BLaER1 treated with 17β-estradiol and CSF1 and Interleukin-3, amounts not matched to agents 10 nM and 100 nM (cell line): ENCODE measurements around the gene LRRC3.

Experiments
- H3K27ac ChIP-seq, 11 experiments: shearing (Covaris generic); formaldehyde crosslinking; 2 replicates each; pipeline ENCODE4 v1.8.1; 2022
- H3K27me3 ChIP-seq, 11 experiments: shearing (Covaris generic); formaldehyde crosslinking; 2 replicates each; pipeline ENCODE4 v1.8.1; 2022
- H3K36me3 ChIP-seq, 11 experiments: shearing (Covaris generic); formaldehyde crosslinking; 2 replicates each; pipeline ENCODE4 v1.8.1; 2022
- H3K4me1 ChIP-seq, 10 experiments: shearing (Covaris generic); formaldehyde crosslinking; 2 replicates each; pipeline ENCODE4 v1.8.1; 2022
- H3K4me2 ChIP-seq, 11 experiments: shearing (Covaris generic); formaldehyde crosslinking; 2 replicates each; pipeline ENCODE4 v1.8.1; 2022
- H3K4me3 ChIP-seq, 10 experiments: shearing (Covaris generic); formaldehyde crosslinking; 2 replicates each; pipeline ENCODE4 v1.8.1; 2022
- H3K9ac ChIP-seq, 11 experiments: shearing (Covaris generic); formaldehyde crosslinking; 2 replicates each; pipeline ENCODE4 v1.8.1; 2022
- H3K9me3 ChIP-seq, 11 experiments: shearing (Covaris generic); formaldehyde crosslinking; replicated peaks in 1 of 11; 2 replicates each; pipeline ENCODE4 v1.8.1; 2022
- H4K20me1 ChIP-seq, 11 experiments: shearing (Covaris generic); formaldehyde crosslinking; 2 replicates each; pipeline ENCODE4 v1.8.1; 2022
- Cebpa-rat ChIP-seq, 11 experiments: shearing (Covaris generic); IDR thresholded peaks; 2 replicates each; pipeline ENCODE4 v1.8.1; 2022

LRRC3 gene

DNA sequence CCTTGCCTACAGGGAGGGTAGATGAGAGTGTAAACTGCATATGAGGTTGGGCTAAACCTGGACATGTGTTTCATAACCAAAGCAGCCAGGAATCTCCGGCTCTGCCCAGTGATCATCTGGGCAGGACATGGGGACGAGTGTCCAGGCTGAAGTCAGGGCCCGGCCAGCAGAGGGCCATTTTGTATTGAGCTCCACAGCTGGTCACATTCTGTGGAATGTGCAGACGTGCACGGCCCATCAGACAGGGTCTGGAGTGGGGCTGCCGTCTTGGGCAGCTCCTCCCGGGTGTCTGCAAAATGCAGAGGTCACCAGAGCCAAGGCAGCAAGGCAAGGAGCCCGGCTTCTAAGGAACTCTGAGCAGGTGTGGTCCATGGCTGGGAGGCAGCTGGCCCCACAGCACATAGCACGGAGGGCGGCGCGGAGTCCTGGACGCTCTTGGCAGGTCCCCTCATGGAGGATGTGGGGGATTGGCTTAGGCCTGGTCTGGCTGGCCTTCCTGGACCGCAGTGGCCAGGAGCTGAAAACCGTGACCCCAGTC lies 6.2 kb downstream of the LRRC3 start:
- Histone ChIP-seq H3K4me3 (no peak overlapping the region), H4K20me1 (peaks cover 0 to 24% (median 0%) of the 10 kb centered on the region in 11 experiments; a peak in 6 of 22 replicates), H3K36me3 (peaks cover 0 to 11% (median 0%) of the 10 kb centered on the region in 11 experiments; a peak in 3 of 22 replicates), H3K4me2 (no peak overlapping the region), H3K9me3 (no peaks in the 10 kb centered on the region), H3K4me1 (peaks cover 18 to 42% (median 29%) of the 10 kb centered on the region in 10 experiments), H3K27me3 (no peaks in the 10 kb centered on the region), H3K9ac (0 out of 22 replicates have a peak overlapping the region, but pooled peaks of 1 of the 11 experiments have one; percentile 33), H3K27ac (no peak overlapping the region)
- TF ChIP-seq Cebpa-rat (IDR thresholded peaks at IDR 0.05) = no peak

DNA sequence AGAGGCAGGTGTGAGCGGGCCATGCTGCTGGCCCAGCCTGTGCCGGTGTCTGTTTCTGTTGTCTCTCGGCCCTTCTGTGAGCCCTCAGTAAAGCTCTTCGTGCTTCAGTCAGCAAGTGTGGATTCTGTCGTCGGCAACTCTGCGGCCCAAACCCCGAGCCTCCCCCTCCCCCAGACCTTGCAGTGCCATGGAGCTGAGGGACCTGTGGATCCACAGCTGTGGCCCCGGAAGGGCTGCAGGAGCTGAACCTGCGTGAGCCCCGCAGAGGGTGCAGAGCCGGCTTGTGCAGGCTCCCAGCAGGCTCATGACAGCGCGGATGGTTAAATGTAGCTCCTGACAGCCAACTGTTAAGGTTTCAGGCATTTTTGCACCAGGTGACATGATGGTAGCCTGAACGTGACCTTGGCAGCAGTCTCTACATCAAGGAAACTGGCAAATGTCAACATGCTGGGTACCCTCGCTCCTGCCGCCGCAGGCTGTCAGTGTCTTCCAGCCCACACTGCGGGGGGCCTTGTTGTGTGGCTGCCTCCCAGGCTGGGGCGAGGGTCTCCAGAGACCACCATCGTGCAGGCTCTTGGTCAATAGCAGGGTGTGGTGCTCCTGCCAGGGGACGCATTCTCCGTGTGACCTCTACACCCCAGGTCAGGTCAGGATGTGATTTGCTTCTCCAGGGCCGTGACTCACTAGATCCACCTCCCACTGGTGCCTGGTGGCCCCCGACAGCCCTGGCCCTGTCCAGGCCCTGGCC lies 7.0 kb downstream of the LRRC3 start:
- H3K36me3 ChIP-seq = peaks cover 0 to 5% (median 0%) of the 10 kb centered on the region in 11 experiments; a peak in 2 of 22 replicates
- H3K4me1 ChIP-seq = peaks cover 15 to 35% (median 24%) of the 10 kb centered on the region in 10 experiments
- no peak overlapping the region for H3K4me3 ChIP-seq
- H3K27ac ChIP-seq = no peak overlapping the region
- peaks cover 0 to 17% (median 0%) of the 10 kb centered on the region in 11 experiments; a peak in 4 of 22 replicates for H4K20me1 ChIP-seq
- no peaks in the 10 kb centered on the region for H3K27me3 ChIP-seq
- no peak overlapping the region for H3K9ac ChIP-seq
- TF ChIP-seq Cebpa-rat (IDR thresholded peaks at IDR 0.05) = no peak
- no peaks in the 10 kb centered on the region for H3K9me3 ChIP-seq
- H3K4me2 ChIP-seq = no peak overlapping the region

GRCh38 chr21:44462834-44463200 lies 7.5 kb downstream of the LRRC3 start:
- TF ChIP-seq Cebpa-rat (IDR thresholded peaks at IDR 0.05) = no peak
- H3K27me3 ChIP-seq = no peaks in the 10 kb centered on the region
- no peak overlapping the region for H3K4me2 ChIP-seq

GRCh38 chr21:44463724-44464123 lies 8.4 kb downstream of the LRRC3 start:
- H3K4me3 ChIP-seq = no peak overlapping the region
- H3K36me3 ChIP-seq = no peaks in the 10 kb centered on the region
- H3K4me1 ChIP-seq = peaks cover 13 to 24% (median 21%) of the 10 kb centered on the region in 10 experiments
- H4K20me1 ChIP-seq = peaks cover 0 to 12% (median 0%) of the 10 kb centered on the region in 11 experiments; a peak in 3 of 22 replicates
- no peak for TF ChIP-seq Cebpa-rat (IDR thresholded peaks at IDR 0.05)
- no peaks in the 10 kb centered on the region for H3K27me3 ChIP-seq
- no peaks in the 10 kb centered on the region for H3K9me3 ChIP-seq
- H3K27ac ChIP-seq = no peak overlapping the region
- no peak overlapping the region for H3K4me2 ChIP-seq
- H3K9ac ChIP-seq = no peak overlapping the region

More at GRCh38 chr21:44462834-44463200, 7.5 kb downstream of the LRRC3 start:
- Histone ChIP-seq H3K9ac (no peak overlapping the region), H4K20me1 (peaks cover 0 to 12% (median 0%) of the 10 kb centered on the region in 11 experiments; a peak in 4 of 22 replicates), H3K9me3 (no peaks in the 10 kb centered on the region), H3K27ac (no peak overlapping the region), H3K36me3 (no peaks in the 10 kb centered on the region), H3K4me1 (peaks cover 15 to 30% (median 24%) of the 10 kb centered on the region in 10 experiments), H3K4me3 (no peak overlapping the region)

GRCh38 chr21:44464351-44464750 lies 9.0 kb downstream of the LRRC3 start:
- Histone ChIP-seq H3K4me2 (no peak overlapping the region), H3K9ac (no peak overlapping the region), H3K4me3 (no peak overlapping the region), H3K4me1 (peaks cover 7 to 18% (median 15%) of the 10 kb centered on the region in 10 experiments), H3K27me3 (no peaks in the 10 kb centered on the region), H4K20me1 (peaks cover 0 to 11% (median 0%) of the 10 kb centered on the region in 11 experiments; a peak in 3 of 22 replicates), H3K36me3 (no peaks in the 10 kb centered on the region), H3K27ac (no peak overlapping the region), H3K9me3 (no peaks in the 10 kb centered on the region)
- TF ChIP-seq Cebpa-rat (IDR thresholded peaks at IDR 0.05) = no peak

GRCh38 chr21:44466351-44466954 lies 11.1 kb downstream of the LRRC3 start:
- no peak overlapping the region for H3K27ac ChIP-seq
- H3K27me3 ChIP-seq = no peaks in the 10 kb centered on the region
- no peak overlapping the region for H3K9ac ChIP-seq
- H3K4me2 ChIP-seq = no peak overlapping the region
- no peaks in the 10 kb centered on the region for H3K9me3 ChIP-seq
- no peak for TF ChIP-seq Cebpa-rat (IDR thresholded peaks at IDR 0.05)
- no peaks in the 10 kb centered on the region for H3K36me3 ChIP-seq
- peaks cover 0 to 9% (median 0%) of the 10 kb centered on the region in 11 experiments; a peak in 2 of 22 replicates for H4K20me1 ChIP-seq
- no peak overlapping the region for H3K4me3 ChIP-seq
- 0 out of 20 replicates have a peak, but pooled peaks cover 0 to 8% (median 0%) of the 10 kb centered on the region in 10 experiments for H3K4me1 ChIP-seq

DNA sequence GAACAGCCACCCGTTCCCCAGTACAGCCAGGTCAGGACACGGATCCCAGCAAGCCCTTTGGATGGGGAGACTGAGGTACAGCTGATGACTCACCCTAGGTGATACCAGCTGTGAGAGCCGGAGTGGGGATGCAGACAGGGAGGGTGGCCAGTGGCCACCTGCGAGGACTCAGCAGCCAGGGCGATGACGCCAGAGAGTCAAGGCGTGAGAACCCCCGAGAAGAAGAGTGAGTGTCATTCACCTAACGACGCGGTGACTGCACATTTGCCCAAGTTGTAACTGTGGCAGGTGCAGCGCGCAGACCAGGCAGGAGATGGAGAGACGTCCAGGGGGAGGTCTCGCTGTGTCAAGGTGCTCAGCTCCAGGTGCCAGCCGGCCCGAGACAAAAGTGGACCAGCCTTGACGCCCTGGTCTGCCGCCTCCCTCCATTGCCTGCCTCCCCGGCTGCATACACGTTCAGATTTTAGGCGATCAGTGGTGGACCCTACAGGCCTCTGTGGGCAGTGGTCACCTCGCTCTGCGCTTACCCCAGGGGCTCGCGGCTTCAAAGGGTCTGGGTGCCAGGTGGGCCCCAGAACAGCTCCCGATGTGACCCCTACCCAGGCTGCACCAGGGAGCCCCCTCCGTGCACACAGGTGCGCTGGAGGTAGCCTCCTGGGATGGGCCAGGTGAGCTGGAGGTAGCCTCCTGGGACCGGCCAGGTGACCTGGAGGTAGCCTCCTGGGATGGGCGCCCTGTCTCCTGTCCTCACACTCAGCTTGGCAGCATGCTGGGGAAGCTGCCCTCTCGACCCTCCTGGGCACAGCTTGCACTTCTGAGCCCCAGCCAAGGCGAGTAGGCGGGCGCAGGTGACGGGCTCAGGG lies 11.9 kb downstream of the LRRC3 start:
- H3K4me2 ChIP-seq = no peak overlapping the region
- H3K9ac ChIP-seq = no peak overlapping the region
- no peak for TF ChIP-seq Cebpa-rat (IDR thresholded peaks at IDR 0.05)
- H3K4me1 ChIP-seq = peaks cover 0 to 14% (median 0%) of the 10 kb centered on the region in 10 experiments; a peak in 3 of 20 replicates
- H3K27ac ChIP-seq = no peak overlapping the region
- 0 out of 22 replicates have a peak, but pooled peaks cover 0 to 7% (median 0%) of the 10 kb centered on the region in 11 experiments for H4K20me1 ChIP-seq
- H3K9me3 ChIP-seq = peaks cover 0 to 7% (median 0%) of the 10 kb centered on the region in 11 experiments; a peak in 2 of 22 replicates
- H3K4me3 ChIP-seq = no peak overlapping the region
- H3K36me3 ChIP-seq = no peaks in the 10 kb centered on the region
- H3K27me3 ChIP-seq = no peaks in the 10 kb centered on the region

- H3K36me3 ChIP-seq = no peaks in the 10 kb centered on the region
- no peak overlapping the region for H3K9ac ChIP-seq
- no peak for TF ChIP-seq Cebpa-rat (IDR thresholded peaks at IDR 0.05)
- no peaks in the 10 kb centered on the region for H3K27me3 ChIP-seq
- H3K4me2 ChIP-seq = no peak overlapping the region
- H4K20me1 ChIP-seq = 0 out of 22 replicates have a peak, but pooled peaks cover 0 to under 1% (median 0%) of the 10 kb centered on the region in 11 experiments
- H3K27ac ChIP-seq = no peak overlapping the region
- H3K4me3 ChIP-seq = no peak overlapping the region
- peaks cover 0 to 14% (median 0%) of the 10 kb centered on the region in 10 experiments; a peak in 3 of 20 replicates for H3K4me1 ChIP-seq
- peaks cover 0 to 10% (median 5%) of the 10 kb centered on the region in 11 experiments; a peak in 4 of 22 replicates for H3K9me3 ChIP-seq
Measured at GRCh38 chr21:44467859-44468195, 12.5 kb downstream of the LRRC3 start.
